Measurements from ENCODE around the gene PPP2R2D.

DNA sequence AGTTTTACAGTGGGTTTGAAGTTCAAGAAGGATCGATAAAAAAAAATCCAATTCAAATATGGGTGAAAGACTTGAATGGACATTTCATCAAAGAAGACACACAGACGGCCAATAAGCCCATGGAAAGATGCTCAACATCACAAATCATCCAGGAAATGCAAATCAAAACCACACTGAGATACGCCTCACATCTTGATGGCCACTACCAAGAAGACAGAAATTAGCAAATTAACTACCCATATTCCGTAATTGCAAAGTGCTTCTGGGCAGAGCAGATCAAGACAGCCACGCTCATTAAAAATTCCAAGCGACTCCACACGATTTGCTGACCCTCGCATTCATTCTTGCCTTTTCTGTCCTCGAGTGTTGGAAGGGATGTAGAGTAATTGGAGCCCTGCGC is 34.1 kb upstream of the PPP2R2D start:
- TF ChIP-seq, protein P1, sequence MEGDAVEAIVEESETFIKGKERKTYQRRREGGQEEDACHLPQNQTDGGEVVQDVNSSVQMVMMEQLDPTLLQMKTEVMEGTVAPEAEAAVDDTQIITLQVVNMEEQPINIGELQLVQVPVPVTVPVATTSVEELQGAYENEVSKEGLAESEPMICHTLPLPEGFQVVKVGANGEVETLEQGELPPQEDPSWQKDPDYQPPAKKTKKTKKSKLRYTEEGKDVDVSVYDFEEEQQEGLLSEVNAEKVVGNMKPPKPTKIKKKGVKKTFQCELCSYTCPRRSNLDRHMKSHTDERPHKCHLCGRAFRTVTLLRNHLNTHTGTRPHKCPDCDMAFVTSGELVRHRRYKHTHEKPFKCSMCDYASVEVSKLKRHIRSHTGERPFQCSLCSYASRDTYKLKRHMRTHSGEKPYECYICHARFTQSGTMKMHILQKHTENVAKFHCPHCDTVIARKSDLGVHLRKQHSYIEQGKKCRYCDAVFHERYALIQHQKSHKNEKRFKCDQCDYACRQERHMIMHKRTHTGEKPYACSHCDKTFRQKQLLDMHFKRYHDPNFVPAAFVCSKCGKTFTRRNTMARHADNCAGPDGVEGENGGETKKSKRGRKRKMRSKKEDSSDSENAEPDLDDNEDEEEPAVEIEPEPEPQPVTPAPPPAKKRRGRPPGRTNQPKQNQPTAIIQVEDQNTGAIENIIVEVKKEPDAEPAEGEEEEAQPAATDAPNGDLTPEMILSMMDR (conservative IDR thresholded peaks at IDR 0.05), result no peak
- TF ChIP-seq EZH2 (IDR thresholded peaks at IDR 0.05; ENCODE audit: low read depth), result no peak

All from PC-9 (cell line).